A549 treated with Mapracorat at 1 μM for 4 hours (cell line): Measurements from ENCODE around the gene THBD. TPM values are rescaled to one million over a fixed set of nuclear protein-coding genes. Genes with fewer than 3 reads are reported as not detected.

Source experiments
- total RNA-seq: library from RNA; stranded (reverse); fragments of 200-300 nt; extraction: Qiagen RNA extraction; gene quantifications from 5 replicates; pipeline ENCODE4 v1.2.3, GENCODE V29; 2022

The THBD gene, protein sequence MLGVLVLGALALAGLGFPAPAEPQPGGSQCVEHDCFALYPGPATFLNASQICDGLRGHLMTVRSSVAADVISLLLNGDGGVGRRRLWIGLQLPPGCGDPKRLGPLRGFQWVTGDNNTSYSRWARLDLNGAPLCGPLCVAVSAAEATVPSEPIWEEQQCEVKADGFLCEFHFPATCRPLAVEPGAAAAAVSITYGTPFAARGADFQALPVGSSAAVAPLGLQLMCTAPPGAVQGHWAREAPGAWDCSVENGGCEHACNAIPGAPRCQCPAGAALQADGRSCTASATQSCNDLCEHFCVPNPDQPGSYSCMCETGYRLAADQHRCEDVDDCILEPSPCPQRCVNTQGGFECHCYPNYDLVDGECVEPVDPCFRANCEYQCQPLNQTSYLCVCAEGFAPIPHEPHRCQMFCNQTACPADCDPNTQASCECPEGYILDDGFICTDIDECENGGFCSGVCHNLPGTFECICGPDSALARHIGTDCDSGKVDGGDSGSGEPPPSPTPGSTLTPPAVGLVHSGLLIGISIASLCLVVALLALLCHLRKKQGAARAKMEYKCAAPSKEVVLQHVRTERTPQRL
- total RNA-seq, result 79.7 to 106 TPM (median 93.0 TPM) in 5 replicates

DNA sequence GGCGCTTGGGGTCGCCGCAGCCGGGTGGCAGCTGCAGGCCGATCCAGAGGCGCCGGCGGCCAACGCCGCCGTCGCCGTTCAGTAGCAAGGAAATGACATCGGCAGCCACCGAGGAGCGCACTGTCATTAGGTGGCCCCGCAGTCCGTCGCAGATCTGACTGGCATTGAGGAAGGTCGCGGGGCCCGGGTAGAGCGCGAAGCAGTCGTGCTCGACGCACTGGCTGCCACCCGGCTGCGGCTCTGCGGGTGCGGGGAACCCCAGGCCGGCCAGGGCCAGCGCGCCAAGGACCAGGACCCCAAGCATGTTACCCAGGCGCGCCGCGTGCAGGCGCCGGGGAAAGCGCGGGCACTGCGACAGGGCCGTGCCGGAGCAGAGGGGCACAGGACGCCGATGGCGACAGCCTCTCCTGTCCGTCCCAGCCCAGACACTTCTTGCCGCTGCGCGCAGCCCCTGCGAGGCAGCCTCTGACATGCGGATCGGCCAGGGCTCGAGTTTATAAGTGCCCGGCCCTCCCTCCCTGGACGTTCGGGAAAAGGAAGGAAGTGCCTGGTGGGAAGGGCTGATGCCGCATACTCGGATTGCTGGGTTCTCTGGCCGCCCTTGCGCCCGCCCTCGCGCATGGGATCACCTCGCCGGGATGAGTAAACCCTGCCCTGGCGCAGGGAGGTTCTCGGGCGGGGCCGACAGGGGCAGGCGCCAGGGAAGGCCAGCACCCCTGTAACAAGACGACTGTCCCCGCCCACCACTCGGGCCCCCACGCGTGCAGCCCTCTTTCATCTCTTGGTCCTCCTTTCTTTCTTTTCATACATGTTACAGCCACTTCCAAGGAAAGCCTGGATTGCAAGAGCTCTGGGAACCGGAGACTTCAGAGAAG is at the start of gene THBD:
TSS of gene THBD (minus strand) at position 472 of the 875 bp plus-strand sequence. CDS start at position 304, 168 bp downstream.

DNA sequence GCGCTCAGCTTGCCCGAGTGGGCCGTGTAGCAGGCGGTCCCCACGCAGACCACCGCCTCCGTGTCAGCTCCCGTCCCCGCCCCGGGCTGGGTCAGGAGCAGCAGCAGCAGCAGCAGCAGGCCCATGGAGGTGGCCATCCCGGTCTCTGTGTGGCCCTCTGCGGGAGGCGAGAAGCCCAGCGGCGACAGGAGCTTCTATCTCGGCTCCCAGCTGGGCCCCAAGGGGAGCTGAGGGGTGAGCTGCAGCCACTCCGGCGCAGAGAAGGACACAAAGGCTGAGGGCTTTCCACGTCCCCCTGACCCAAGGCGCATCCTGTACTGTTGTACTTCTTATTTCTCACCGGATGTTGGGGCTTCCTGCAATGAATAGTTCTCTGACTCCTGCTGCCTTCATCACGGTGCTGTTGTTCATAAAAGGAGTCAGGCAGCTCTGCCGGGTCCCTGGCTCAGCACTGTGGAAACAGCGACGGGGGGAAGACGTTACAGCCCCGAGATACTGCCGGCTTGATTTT is 36.6 kb upstream of the THBD start, which contains the start of gene CD93:
TSS of gene CD93 (minus strand) at position 269 of the 511 bp plus-strand sequence. CDS start at position 137, 132 bp downstream.

DNA sequence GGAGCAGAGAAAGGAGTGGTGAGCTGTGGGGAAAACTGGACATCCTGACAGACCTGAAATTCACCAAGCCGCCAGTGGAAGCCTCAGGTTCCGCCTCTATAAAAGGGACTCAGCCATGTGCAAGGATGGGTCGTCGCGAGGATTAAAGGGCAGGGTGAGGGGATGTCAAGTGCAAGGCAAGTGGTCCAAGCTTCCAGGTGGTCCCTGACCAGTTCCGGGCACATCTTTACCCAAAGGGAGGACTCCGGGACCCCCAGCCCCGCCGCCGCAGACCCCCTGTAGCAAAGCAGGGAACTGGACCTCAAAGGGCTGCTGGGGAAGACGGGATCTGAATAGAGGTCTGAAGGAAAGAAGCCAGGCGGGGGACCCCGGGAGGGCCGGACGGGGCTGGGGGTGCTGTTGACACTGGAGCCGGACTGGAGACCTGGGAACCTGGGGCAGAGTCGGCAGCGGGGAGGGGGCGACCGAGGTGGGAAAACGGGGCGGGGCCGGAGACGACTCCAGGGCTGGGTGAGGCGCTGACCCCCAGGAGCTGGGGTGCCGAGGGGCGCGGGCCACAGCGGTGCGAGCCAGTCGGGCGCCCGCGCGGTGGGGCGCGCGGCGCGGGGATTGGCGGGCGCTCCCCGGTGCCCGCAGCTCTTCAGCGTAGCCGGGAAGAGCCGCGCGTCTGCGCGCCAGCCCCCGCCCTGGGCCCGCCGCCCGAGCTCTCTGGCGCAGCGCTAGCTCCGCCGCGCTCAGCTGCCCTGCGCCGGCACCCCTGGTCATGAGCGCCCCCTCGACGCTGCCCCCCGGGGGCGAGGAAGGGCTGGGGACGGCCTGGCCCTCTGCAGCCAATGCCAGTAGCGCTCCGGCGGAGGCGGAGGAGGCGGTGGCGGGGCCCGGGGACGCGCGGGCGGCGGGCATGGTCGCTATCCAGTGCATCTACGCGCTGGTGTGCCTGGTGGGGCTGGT is 14.5 kb downstream of the THBD start, which contains the start of gene SSTR4:
TSS of gene SSTR4 (plus strand) at position 592 of the 951 bp plus-strand sequence. CDS start at position 764, 172 bp downstream.

Other genes with a start within 250 kb of the THBD start
- gene SSTR4, start 14.4 kb downstream of the THBD start, total RNA-seq, result 0.18 to 0.48 TPM (median 0.28 TPM) in 5 replicates
- gene CD93, start 36.7 kb upstream of the THBD start, total RNA-seq, result not detected in 5 replicates